GM19099 (cell line): ENCODE measurements around the gene ADAMTSL3.

Source experiments
- POLR2A ChIP-seq: IDR thresholded peaks from 3 replicates; pipeline ENCODE4 v1.6.1; 2011; ENCODE audit warnings: low read depth; ENCODE audit not compliant: insufficient read length; ENCODE audit errors: extremely low read depth

ADAMTSL3 gene

GRCh38 chr15:83690676-83691075 is 36.8 kb downstream of the ADAMTSL3 start:
- no peak for TF ChIP-seq POLR2A

GRCh38 chr15:83692746-83693581 is 39.0 kb downstream of the ADAMTSL3 start:
- TF ChIP-seq POLR2A, result no peak

- no peak for TF ChIP-seq POLR2A
Observed at GRCh38 chr15:83694015-83694414, 40.1 kb downstream of the ADAMTSL3 start.

- no peak for TF ChIP-seq POLR2A
Observed at GRCh38 chr15:83694536-83694935, 40.6 kb downstream of the ADAMTSL3 start.

GRCh38 chr15:83695246-83695645 is 41.3 kb downstream of the ADAMTSL3 start:
- no peak for TF ChIP-seq POLR2A

GRCh38 chr15:83695901-83696425 is 42.0 kb downstream of the ADAMTSL3 start:
- TF ChIP-seq POLR2A, result no peak

- TF ChIP-seq POLR2A, result no peak
Observed at GRCh38 chr15:83697716-83698115, 43.8 kb downstream of the ADAMTSL3 start.

- TF ChIP-seq POLR2A, result no peak
Observed at GRCh38 chr15:83698294-83698693, 44.4 kb downstream of the ADAMTSL3 start.

- no peak for TF ChIP-seq POLR2A
Observed at GRCh38 chr15:83699028-83699427, 45.1 kb downstream of the ADAMTSL3 start.

GRCh38 chr15:83700082-83700481 is 46.2 kb downstream of the ADAMTSL3 start:
- TF ChIP-seq POLR2A, result no peak

GRCh38 chr15:83708328-83708727 is 54.4 kb downstream of the ADAMTSL3 start:
- no peak for TF ChIP-seq POLR2A

- no peak for TF ChIP-seq POLR2A
Observed at GRCh38 chr15:83709241-83709640, 55.3 kb downstream of the ADAMTSL3 start.

GRCh38 chr15:83709811-83710210 is 55.9 kb downstream of the ADAMTSL3 start:
- TF ChIP-seq POLR2A, result no peak

GRCh38 chr15:83710452-83710851 is 56.5 kb downstream of the ADAMTSL3 start:
- no peak for TF ChIP-seq POLR2A

- TF ChIP-seq POLR2A, result no peak
Observed at GRCh38 chr15:83711236-83711635, 57.3 kb downstream of the ADAMTSL3 start.

- TF ChIP-seq POLR2A, result no peak
Observed at GRCh38 chr15:83713242-83713641, 59.3 kb downstream of the ADAMTSL3 start.
